Spleen (tissue), 11 donors: Measurements from ENCODE around the gene RNF212. TPM values are rescaled to one million over a fixed set of nuclear protein-coding genes. Genes with fewer than 3 reads are reported as not detected.

Experiments used
- DNase-seq: peaks from one replicate; pipeline ENCODE4 v3.0.0-alpha.2; 2020
- H3K27ac ChIP-seq, 8 donors: fragments of 200-600 bp; sonication (generic) in 7 of 8; 1 replicate in 4 of 8; 2 replicates in 4 of 8; pipeline versions ENCODE4 v1.5.0 to v1.8.0; 2016 to 2021; ENCODE audit warnings: inconsistent platforms in 4 of 8, mild to moderate bottlenecking in 4 of 8, moderate library complexity in 1 of 8
- H3K27me3 ChIP-seq, 7 donors: fragments of 200-600 bp; sonication (generic) in 6 of 7; replicated peaks in 1 of 7; 1 replicate in 4 of 7; 2 replicates in 3 of 7; pipeline versions ENCODE4 v1.5.0 to v1.8.0; 2016 to 2021; ENCODE audit warnings: inconsistent platforms in 3 of 7, mild to moderate bottlenecking in 1 of 7
- H3K36me3 ChIP-seq, 6 donors: fragments of 200-600 bp; sonication (generic) in 5 of 6; 1 replicate in 4 of 6; 2 replicates in 2 of 6; pipeline versions ENCODE4 v1.5.0 to v1.8.0; 2016 to 2021; ENCODE audit warnings: inconsistent platforms in 2 of 6
- H3K4me1 ChIP-seq, 6 donors: fragments of 200-600 bp; sonication (generic) in 5 of 6; 1 replicate in 3 of 6; 2 replicates in 3 of 6; pipeline versions ENCODE4 v1.5.0 to v1.8.0; 2016 to 2021; ENCODE audit warnings: inconsistent platforms in 3 of 6
- H3K4me3 ChIP-seq, 8 donors: fragments of 200-600 bp; sonication (generic) in 7 of 8; 1 replicate in 4 of 8; 2 replicates in 4 of 8; pipeline versions ENCODE4 v1.5.0 to v1.8.0; 2016 to 2021; ENCODE audit warnings: inconsistent platforms in 4 of 8, mild to moderate bottlenecking in 4 of 8, moderate library complexity in 2 of 8
- H3K9me3 ChIP-seq, 8 donors: fragments of 200-600 bp; sonication (generic) in 7 of 8; 1 replicate in 4 of 8; 2 replicates in 4 of 8; pipeline versions ENCODE4 v1.5.0 to v1.8.0; 2016 to 2021; ENCODE audit warnings: inconsistent platforms in 4 of 8
- CTCF ChIP-seq, 11 experiments: fragments of 200-600 bp in 7 of 11; fragments of 450-650 bp in 4 of 11; sonication (generic) in 4 of 11; IDR thresholded peaks in 8 of 11; conservative IDR thresholded peaks in 3 of 11; 1 replicate in 7 of 11; 2 replicates in 4 of 11; pipeline versions ENCODE4 v1.4.0 to v1.8.0; 2016 to 2021; ENCODE audit warnings: antibody characterized with exemption in 11 of 11, inconsistent platforms in 4 of 11, mild to moderate bottlenecking in 1 of 11
- POLR2A ChIP-seq, 3 donors: fragments of 450-650 bp; IDR thresholded peaks; one replicate each; pipeline ENCODE4 v1.5.1; 2017; ENCODE audit warnings: antibody characterized with exemption in 3 of 3, mild to moderate bottlenecking in 1 of 3
- POLR2AphosphoS5 ChIP-seq, 3 donors: sonication (generic); formaldehyde crosslinking; IDR thresholded peaks; one replicate each; pipeline ENCODE4 v1.5.1; 2017; ENCODE audit warnings: antibody characterized with exemption in 3 of 3
- WGBS, 5 donors: extraction: QIAGEN DNeasy Blood & Tissue Kit in 3 of 5; methylation state at CpG; one replicate each; pipeline versions ENCODE4 v1.1.5 to v1.1.7; 2013 to 2018; 5-methylcytosine and 5-hydroxymethylcytosine counted together
- intact Hi-C: fragments of 100-400 bp; cut with DNase I; formaldehyde crosslinking; loops from one replicate; pipeline ENCODE4 v1.15.0; 2023; ENCODE audit warnings: low total_unique reads
- polyA plus RNA-seq, 3 donors: library from polyadenylated mRNA; stranded (reverse); fragments of 200-250 nt; gene quantifications; one replicate each; pipeline ENCODE4 v1.2.1, GENCODE V29; 2013
- total RNA-seq, 7 donors: library from RNA; depleted of rRNA in 3 of 7; stranded (reverse); fragments of >200 nt in 3 of 7; fragmentation: NEBNext Ultra II Directional in 4 of 7; extraction: Animal tissue kit (Norgen Biotek cat#: 25700) in 4 of 7; gene quantifications; one replicate each; pipeline versions ENCODE4 v1.1.0 to v1.2.1, GENCODE V29; 2016 to 2021
- donor health status: healthy with polysubstance abuse.
- donor health status: DM: no; HTN: no; CAD: no; lungs with moderate emphysema.
- donor health status: DM: no; HTN: no; CAD: no.
- donor health status: Bipolar disorder and iron deficiency.
- donor health status: healthy.
- donor health status: DM: no; HTN: no; CAD: no.
- donor health status: DM: yes; HTN: yes; CAD: no.

The RNF212 gene
- total and polyA plus RNA-seq, 10 donors: 0.46 to 5.6 (median 2.2) TPM

DNA sequence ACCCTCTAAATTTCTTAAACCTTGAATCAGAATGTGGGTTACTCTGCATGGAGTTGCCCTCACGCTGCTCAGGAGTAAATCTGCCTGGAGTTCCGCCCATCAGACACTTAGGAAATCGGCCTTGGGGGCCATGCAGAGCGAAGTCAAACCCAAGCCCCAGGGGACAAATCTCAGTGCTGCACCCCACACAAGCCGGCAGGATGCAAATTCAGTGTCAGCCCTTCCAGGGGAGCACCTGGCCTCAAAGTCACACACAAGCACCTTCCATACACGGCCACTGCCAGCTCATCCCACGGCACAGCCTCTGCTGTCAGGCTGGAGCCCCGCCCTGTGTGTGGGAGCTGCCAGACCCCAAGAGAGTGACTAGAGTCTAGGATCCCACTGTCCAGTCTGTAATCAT lies 27.4 kb downstream of the RNF212 start:
- DNase-seq: no peak

GRCh38 chr4:1085404-1085799 lies 28.0 kb downstream of the RNF212 start:
- no peak for DNase-seq
- Histone ChIP-seq H3K36me3 (no peaks in the 10 kb centered on the region), H3K4me3 (no peak overlapping the region), H3K4me1 (peaks cover 0 to 16% (median 3%) of the 10 kb centered on the region in 6 donors), H3K9me3 (peaks cover 0 to 25% (median 16%) of the 10 kb centered on the region in 8 donors), H3K27ac (no peak overlapping the region), H3K27me3 (peaks cover 0 to 46% (median 0%) of the 10 kb centered on the region in 7 donors)
- TF ChIP-seq POLR2AphosphoS5 (IDR thresholded peaks at IDR 0.05) (no peak), POLR2A (IDR thresholded peaks at IDR 0.05) (no peak), CTCF (IDR thresholded peaks at IDR 0.05 in 8 of 11, conservative IDR thresholded peaks at IDR 0.05 in 3 of 11) (no peak)
- intact Hi-C loops: no loop called here
- WGBS, 5 donors: 83 to 92% (median 86%) methylated on average over 7 of the region's 7 CpGs

More for the DNA sequence above, 27.4 kb downstream of the RNF212 start:
- intact Hi-C loops: no loop called here
- Histone ChIP-seq H3K9me3 (peaks cover 0 to 25% (median 16%) of the 10 kb centered on the region in 8 donors), H3K36me3 (no peaks in the 10 kb centered on the region), H3K4me3 (no peak overlapping the region), H3K27me3 (peaks cover 0 to 40% (median 0%) of the 10 kb centered on the region in 7 donors), H3K4me1 (peaks cover 0 to 16% (median 3%) of the 10 kb centered on the region in 6 donors), H3K27ac (no peak overlapping the region)
- WGBS, 5 donors: 66 to 87% (median 71%) methylated on average over 4 to 8 of the region's 8 CpGs
- no peak for TF ChIP-seq CTCF (IDR thresholded peaks at IDR 0.05 in 8 of 11, conservative IDR thresholded peaks at IDR 0.05 in 3 of 11)
- TF ChIP-seq POLR2AphosphoS5 (IDR thresholded peaks at IDR 0.05): no peak
- TF ChIP-seq POLR2A (IDR thresholded peaks at IDR 0.05): no peak

GRCh38 chr4:1084796-1085403 lies 28.5 kb downstream of the RNF212 start:
- intact Hi-C loops: no loop called here
- WGBS, 5 donors: 76 to 87% (median 81%) methylated on average over 13 of the region's 13 CpGs
- H3K4me3 ChIP-seq: no peak overlapping the region
- no peak for TF ChIP-seq CTCF (IDR thresholded peaks at IDR 0.05 in 8 of 11, conservative IDR thresholded peaks at IDR 0.05 in 3 of 11)
- TF ChIP-seq POLR2A (IDR thresholded peaks at IDR 0.05): no peak
- no peak for TF ChIP-seq POLR2AphosphoS5 (IDR thresholded peaks at IDR 0.05)
- no peaks in the 10 kb centered on the region for H3K36me3 ChIP-seq
- peaks cover 0 to 25% (median 16%) of the 10 kb centered on the region in 8 donors for H3K9me3 ChIP-seq
- peaks cover 0 to 16% (median 3%) of the 10 kb centered on the region in 6 donors for H3K4me1 ChIP-seq
- no peak for DNase-seq
- peaks cover 0 to 51% (median 0%) of the 10 kb centered on the region in 7 donors for H3K27me3 ChIP-seq
- H3K27ac ChIP-seq: no peak overlapping the region

- Histone ChIP-seq H3K4me1 (peaks cover 0 to 16% (median 3%) of the 10 kb centered on the region in 6 donors), H3K36me3 (no peaks in the 10 kb centered on the region), H3K27me3 (peaks cover 0 to 56% (median 0%) of the 10 kb centered on the region in 7 donors), H3K4me3 (no peak overlapping the region), H3K9me3 (peaks cover 0 to 20% (median 13%) of the 10 kb centered on the region in 8 donors), H3K27ac (no peak overlapping the region)
- no peak for DNase-seq
- WGBS, 5 donors: 76 to 92% (median 86%) methylated on average over 6 to 7 of the region's 7 CpGs
- intact Hi-C loops: no loop called here
- TF ChIP-seq CTCF (IDR thresholded peaks at IDR 0.05 in 8 of 11, conservative IDR thresholded peaks at IDR 0.05 in 3 of 11) (no peak), POLR2A (IDR thresholded peaks at IDR 0.05) (no peak), POLR2AphosphoS5 (IDR thresholded peaks at IDR 0.05) (no peak)
Observed at GRCh38 chr4:1084394-1084793, 29.0 kb downstream of the RNF212 start.
